ENCODE measurements around the gene HOXD11.
A peak's percentile ranks its signal among the peaks of the same experiment; 100 is the strongest.

The HOXD11 gene

DNA sequence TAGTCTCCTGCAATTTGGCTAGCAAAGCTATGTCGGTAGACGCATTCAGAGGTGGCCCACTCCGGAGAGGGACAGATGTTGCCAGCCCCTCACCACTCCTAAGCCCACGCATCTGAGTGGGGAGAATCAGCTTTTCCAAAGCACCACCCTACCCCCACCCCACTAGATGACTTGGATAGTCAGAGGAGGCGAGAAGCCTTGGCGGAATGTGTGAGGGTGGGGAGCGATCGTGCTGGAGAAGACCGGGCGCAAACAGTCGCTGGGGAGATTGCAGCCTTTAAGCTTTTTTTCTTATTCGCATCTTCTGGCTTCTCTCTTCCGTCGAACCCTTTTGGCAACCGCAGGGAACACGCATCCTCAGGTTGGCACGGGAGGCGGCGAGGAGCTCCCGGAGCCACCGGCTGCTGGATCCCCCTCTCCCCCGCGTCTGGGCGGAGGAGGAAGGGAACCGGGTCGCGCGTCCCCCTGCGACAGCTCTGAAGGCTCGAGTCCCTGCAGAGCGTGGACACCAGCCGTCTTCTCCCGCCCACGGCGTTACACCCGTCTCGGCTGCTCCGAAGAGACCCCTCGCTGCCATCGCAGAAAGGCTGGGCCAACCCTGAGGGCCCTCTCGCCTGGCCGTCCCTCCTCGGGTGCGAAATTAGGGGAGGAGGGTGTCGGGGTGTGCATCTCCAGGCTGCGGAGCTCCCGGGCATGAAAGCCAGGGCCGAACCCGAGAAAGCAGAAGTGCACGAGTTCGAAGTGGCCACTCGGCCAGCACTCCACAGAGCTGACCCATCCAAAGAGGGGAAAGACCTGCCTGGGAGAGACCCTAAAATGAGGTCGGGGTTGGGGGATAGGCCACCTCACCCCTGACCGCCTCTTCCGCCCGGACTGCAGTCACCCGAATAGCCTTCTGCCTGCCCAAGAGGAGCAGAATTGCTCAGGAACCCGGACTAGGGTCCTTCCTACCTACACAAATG lies 35.5 kb upstream of the HOXD11 start:
- H3K4me3 ChIP-seq: no peak overlapping the region
- no peak overlapping the region for H3K27ac ChIP-seq
- peak; percentile 69 for DNase-seq (ENCODE audit: low spot score)
- no peak for TF ChIP-seq CTCF (IDR thresholded peaks at IDR 0.05)

DNA sequence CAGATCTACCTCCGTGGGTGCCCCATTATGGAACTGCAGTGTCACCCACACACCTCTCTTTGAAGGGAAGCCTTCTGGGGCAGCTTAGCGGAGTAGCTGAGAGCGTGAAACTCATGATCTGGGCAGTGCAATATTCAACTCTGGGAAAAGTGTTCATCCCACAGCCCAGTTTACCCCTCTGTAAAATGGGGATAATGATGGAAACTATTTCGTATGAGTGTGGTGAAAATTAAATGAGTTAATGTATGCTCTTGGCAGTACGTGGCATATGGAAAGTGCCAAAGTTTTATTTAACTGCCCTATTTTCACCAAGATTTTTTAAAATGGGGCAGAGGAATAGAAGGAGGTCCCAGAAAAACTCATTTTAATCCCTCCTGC lies 34.8 kb upstream of the HOXD11 start:
- no peak for TF ChIP-seq CTCF (IDR thresholded peaks at IDR 0.05)
- no peak for DNase-seq (ENCODE audit: low spot score)
- no peak overlapping the region for H3K4me3 ChIP-seq
- H3K27ac ChIP-seq: no peak overlapping the region

DNA sequence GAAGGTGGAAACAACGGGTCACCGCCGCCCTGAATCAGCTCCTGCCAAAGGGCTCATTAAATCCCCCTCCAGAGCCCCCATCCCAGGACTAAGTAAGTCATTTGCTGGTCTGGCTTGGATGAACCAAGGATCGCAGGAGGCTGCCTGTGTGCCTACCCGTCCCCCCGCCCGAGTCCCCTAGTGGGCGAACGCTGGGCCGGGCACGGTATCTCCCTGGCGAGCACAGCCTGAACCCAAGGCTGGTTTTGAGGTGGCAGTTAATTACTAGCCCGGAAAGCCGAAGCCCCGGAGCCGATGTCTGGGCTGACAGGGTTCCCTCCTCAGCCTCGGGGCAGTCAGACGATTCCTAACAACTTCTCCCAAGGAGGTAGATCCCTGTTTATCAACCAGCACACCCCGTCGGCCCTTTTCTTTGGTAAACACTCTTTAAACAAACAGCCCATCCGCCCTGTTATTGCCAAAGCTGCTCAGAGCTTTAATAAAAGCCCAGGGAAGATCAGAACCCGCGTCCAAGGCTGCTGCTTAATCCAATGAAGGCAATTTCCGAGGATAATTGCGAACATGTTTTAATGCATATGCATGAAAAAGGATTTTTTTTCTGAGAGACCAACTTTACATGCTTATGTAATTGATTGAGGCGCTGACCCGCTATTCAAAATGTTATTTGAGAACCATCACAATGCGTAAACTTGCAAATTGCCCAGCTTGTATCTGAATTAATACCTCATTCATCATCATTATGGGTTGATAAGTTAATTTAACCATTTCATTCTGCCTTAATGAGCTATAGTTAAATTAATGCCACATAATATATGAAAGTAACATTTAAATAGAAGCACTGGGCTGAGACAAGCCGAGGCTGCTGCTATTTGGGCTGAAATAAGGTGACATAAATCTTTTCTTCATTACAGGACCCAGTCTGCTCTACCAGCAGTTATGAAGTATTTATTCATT lies 33.9 kb upstream of the HOXD11 start:
- DNase-seq (ENCODE audit: low spot score): peak; percentile 36
- H3K27ac ChIP-seq: no peak overlapping the region
- H3K4me3 ChIP-seq: no peak overlapping the region
- TF ChIP-seq CTCF (IDR thresholded peaks at IDR 0.05): no peak

DNA sequence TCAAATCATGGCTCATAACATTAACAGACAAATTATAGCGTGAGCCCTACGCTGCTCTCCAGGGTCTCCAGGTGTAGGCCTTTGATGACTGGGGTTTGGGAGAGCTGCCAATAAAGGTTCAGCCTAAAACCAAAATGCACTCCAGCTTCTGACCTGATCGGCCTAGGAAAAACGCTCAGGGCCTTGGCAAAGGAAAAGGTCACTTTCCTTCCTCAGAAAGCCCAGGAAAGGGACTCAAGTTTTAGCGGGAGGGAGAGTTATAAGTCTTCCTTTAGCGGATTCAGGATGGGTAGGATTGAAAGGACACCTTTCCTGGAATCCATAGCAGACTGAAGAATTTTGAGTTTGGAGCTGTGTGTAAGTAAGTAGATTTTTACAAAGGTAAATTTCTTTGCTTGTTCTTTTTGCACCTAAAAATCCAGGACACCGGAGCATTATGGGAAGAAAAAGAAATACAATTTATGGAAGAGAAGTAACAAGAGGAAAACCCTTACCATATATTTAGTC lies 32.1 kb upstream of the HOXD11 start:
- H3K4me3 ChIP-seq: no peak overlapping the region
- no peak overlapping the region for H3K27ac ChIP-seq
- DNase-seq (ENCODE audit: low spot score): no peak
- no peak for TF ChIP-seq CTCF (IDR thresholded peaks at IDR 0.05)

DNA sequence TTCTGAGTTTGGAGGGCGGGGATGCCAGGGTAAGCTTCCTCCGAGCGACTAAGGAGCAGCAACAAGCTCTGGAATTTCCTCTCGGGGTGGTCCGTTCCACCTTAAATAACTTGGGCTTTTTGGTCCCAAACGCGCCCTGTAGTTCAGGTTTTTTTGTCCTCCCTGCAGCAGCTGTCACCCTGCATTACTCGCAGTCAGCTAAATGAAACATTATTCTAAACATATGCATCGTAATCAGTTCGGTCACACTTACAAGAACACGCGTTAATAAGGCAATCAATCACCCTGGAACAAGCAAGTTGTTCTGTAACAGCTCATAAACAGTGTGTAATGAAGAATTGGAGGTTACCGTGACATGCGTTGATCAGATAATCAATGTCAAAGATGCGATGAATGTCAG lies 31.6 kb upstream of the HOXD11 start:
- DNase-seq (ENCODE audit: low spot score): no peak
- Histone ChIP-seq H3K27ac (no peak overlapping the region), H3K4me3 (no peak overlapping the region)
- TF ChIP-seq CTCF (IDR thresholded peaks at IDR 0.05): no peak

- TF ChIP-seq CTCF (IDR thresholded peaks at IDR 0.05): no peak
- no peak for DNase-seq (ENCODE audit: low spot score)
- Histone ChIP-seq H3K4me3 (no peak overlapping the region), H3K27ac (no peak overlapping the region)
Observed at GRCh38 chr2:176076063-176076462, 31.0 kb upstream of the HOXD11 start.

All from coronary artery (tissue), 2 donors.